ENCODE results near the gene STEEP1.
"Not testable (repeated sequence)": the region's sequence is repeated elsewhere in the genome, so short reads cannot be mapped to it uniquely, and the experiment has no call there.

The STEEP1 gene

GRCh38 chrX:119529345-119530276 is 35.6 kb downstream of the STEEP1 start:
- DNase-seq (ENCODE audit: low spot score), result no peak

GRCh38 chrX:119523664-119524184 is 41.5 kb downstream of the STEEP1 start:
- DNase-seq (ENCODE audit: low spot score), result no peak

- no peak for DNase-seq (ENCODE audit: low spot score)
These were observed 44.0 kb downstream of the STEEP1 start for GRCh38 chrX:119521246-119521645.

GRCh38 chrX:119518371-119518770 is 46.8 kb downstream of the STEEP1 start:
- no peak for DNase-seq (ENCODE audit: low spot score)

- peak; percentile 44 for DNase-seq (ENCODE audit: low spot score)
These were observed 49.0 kb downstream of the STEEP1 start for GRCh38 chrX:119516157-119516702.

GRCh38 chrX:119512146-119512800 is 52.9 kb downstream of the STEEP1 start:
- DNase-seq (ENCODE audit: low spot score), result peak; percentile 53

- no peak for DNase-seq (ENCODE audit: low spot score)
These were observed 58.0 kb downstream of the STEEP1 start for GRCh38 chrX:119507206-119507605.

GRCh38 chrX:119505945-119506344 is 59.3 kb downstream of the STEEP1 start:
- peak; percentile 19 for DNase-seq (ENCODE audit: low spot score)

- DNase-seq (ENCODE audit: low spot score), result not testable (repeated sequence)
These were observed 60.1 kb downstream of the STEEP1 start for GRCh38 chrX:119505145-119505544.

GRCh38 chrX:119503484-119503861 is 61.7 kb downstream of the STEEP1 start:
- DNase-seq (ENCODE audit: low spot score), result peak; percentile 60

GRCh38 chrX:119502727-119503483 is 62.3 kb downstream of the STEEP1 start:
- DNase-seq (ENCODE audit: low spot score), result peak; percentile 69

GRCh38 chrX:119501511-119502148 is 63.6 kb downstream of the STEEP1 start:
- no peak for DNase-seq (ENCODE audit: low spot score)

GRCh38 chrX:119500061-119500800 is 65.0 kb downstream of the STEEP1 start:
- no peak for DNase-seq (ENCODE audit: low spot score)

- no peak for DNase-seq (ENCODE audit: low spot score)
These were observed 68.0 kb downstream of the STEEP1 start for GRCh38 chrX:119497185-119497584.

GRCh38 chrX:119495734-119496726 is 69.2 kb downstream of the STEEP1 start:
- DNase-seq (ENCODE audit: low spot score), result no peak

GRCh38 chrX:119493851-119494495 is 71.2 kb downstream of the STEEP1 start:
- not testable (repeated sequence) for DNase-seq (ENCODE audit: low spot score)

GRCh38 chrX:119492463-119492862 is 72.7 kb downstream of the STEEP1 start:
- DNase-seq (ENCODE audit: low spot score), result no peak

- no peak for DNase-seq (ENCODE audit: low spot score)
These were observed 75.8 kb downstream of the STEEP1 start for GRCh38 chrX:119489212-119490074.
